Activated CD4-positive, CD25-positive, alpha-beta regulatory T cell treated with anti-CD3 and anti-CD28 coated beads, Interleukin-2, amount 50 U/mL, for 72 hours (primary cell): ENCODE measurements around the gene LMNTD1.
"Not testable (repeated sequence)": the region's sequence is repeated elsewhere in the genome, so short reads cannot be mapped to it uniquely, and the experiment has no call there.

Experiments used
- DNase-seq: peaks from one replicate; pipeline ENCODE4 v3.0.0; 2021

Gene LMNTD1

GRCh38 chr12:25426821-25427220 is 126.3 kb downstream of the LMNTD1 start:
- DNase-seq: not testable (repeated sequence)
